IMR-90 (cell line): Measurements from ENCODE around the gene EIF4H. TPM values are rescaled to one million over a fixed set of nuclear protein-coding genes. Genes with fewer than 3 reads are reported as not detected.

Experiments used
- ATAC-seq: fragments of 200-7000 bp; cut with Tn5 transposase; 2 replicates; pipeline ENCODE4 v1.9.1; 2020; ENCODE audit warnings: low read depth, mild to moderate bottlenecking, moderate library complexity
- BruUV-seq: library from RNA; stranded (reverse); fragments of 400-500 nt; replicated peaks from 2 replicates; lab custom pipeline; 2021; lab: Mats Ljungman, UMichigan
- CTCF ChIA-PET: fragments of 300-600 bp; formaldehyde crosslinking; extraction: SDS; loops from one replicate; lab custom pipeline; 2021; ENCODE audit warnings: antibody characterized with exemption; lab: Yijun Ruan, JAX
- POLR2A ChIA-PET: fragments of 300-600 bp; sonication (Branson Sonifier 250); formaldehyde crosslinking; loops from one replicate; lab custom pipeline; 2022; ENCODE audit warnings: antibody characterized with exemption; ENCODE audit not compliant: unreplicated experiment; lab: Charles Lee
- DNase-seq: peaks from one replicate; pipeline ENCODE4 v3.0.0; 2013
- H2AFZ ChIP-seq: replicated peaks from 2 replicates; pipeline ENCODE3; 2013; ENCODE audit warnings: low read length, mild to moderate bottlenecking; ENCODE audit not compliant: poor library complexity
- H2AK5ac ChIP-seq: 2 replicates; pipeline ENCODE4 v1.6.1; 2013; ENCODE audit warnings: low read depth, low read length, inconsistent platforms
- H2AK9ac ChIP-seq: replicated peaks from 2 replicates; pipeline ENCODE3; 2013; ENCODE audit warnings: mild to moderate bottlenecking, low read depth, low read length, moderate library complexity; ENCODE audit not compliant: poor library complexity
- H2BK120ac ChIP-seq: 2 replicates; pipeline ENCODE4 v1.6.1; 2013; ENCODE audit warnings: low read depth, low read length, inconsistent platforms
- H2BK15ac ChIP-seq: 3 replicates; pipeline ENCODE4 v1.6.1; 2013; ENCODE audit warnings: low read depth, low read length, inconsistent platforms
- H2BK20ac ChIP-seq: 2 replicates; pipeline ENCODE4 v1.6.1; 2013; ENCODE audit warnings: low read depth, mild to moderate bottlenecking, inconsistent platforms, low read length, moderate library complexity
- H2BK5ac ChIP-seq: 2 replicates; pipeline ENCODE4 v1.6.1; 2013; ENCODE audit warnings: mild to moderate bottlenecking, low read depth, low read length, inconsistent platforms; ENCODE audit not compliant: poor library complexity, severe bottlenecking
- H3K14ac ChIP-seq: replicated peaks from 2 replicates; pipeline ENCODE4 v1.6.1; 2013; ENCODE audit warnings: low read depth, low read length, inconsistent platforms
- H3K18ac ChIP-seq: 2 replicates; pipeline ENCODE4 v1.6.1; 2013; ENCODE audit warnings: low read depth, low read length, control low read depth
- H3K23ac ChIP-seq: 2 replicates; pipeline ENCODE4 v1.6.1; 2013; ENCODE audit warnings: low read depth, low read length, inconsistent platforms
- H3K27ac ChIP-seq: 2 replicates; pipeline ENCODE4 v1.5.1; 2013; ENCODE audit warnings: mild to moderate bottlenecking, control low read depth, low read length; ENCODE audit not compliant: insufficient read depth
- H3K27me3 ChIP-seq: 2 replicates; pipeline ENCODE4 v1.6.1; 2013; ENCODE audit warnings: low read length; ENCODE audit not compliant: control insufficient read depth, insufficient read depth
- H3K36me3 ChIP-seq: 2 replicates; pipeline ENCODE4 v1.6.1; 2013; ENCODE audit warnings: low read length, mixed read lengths; ENCODE audit not compliant: control insufficient read depth, insufficient read depth
- H3K4ac ChIP-seq: 2 replicates; pipeline ENCODE4 v1.6.1; 2013; ENCODE audit warnings: low read depth, low read length, inconsistent platforms
- H3K4me1 ChIP-seq: 2 replicates; pipeline ENCODE4 v1.6.1; 2013; ENCODE audit warnings: low read length, mixed read lengths; ENCODE audit not compliant: control insufficient read depth, insufficient read depth
- H3K4me2 ChIP-seq: 2 replicates; pipeline ENCODE4 v1.6.1; 2013; ENCODE audit warnings: low read depth, mild to moderate bottlenecking, control low read depth, low read length, moderate library complexity
- H3K4me3 ChIP-seq: 2 replicates; pipeline ENCODE4 v1.5.1; 2013; ENCODE audit warnings: low read depth, mild to moderate bottlenecking, control low read depth, low read length, moderate library complexity; ENCODE audit not compliant: insufficient read depth
- H3K56ac ChIP-seq: 2 replicates; pipeline ENCODE4 v1.6.1; 2013; ENCODE audit warnings: low read length, inconsistent platforms; ENCODE audit not compliant: insufficient read depth; ENCODE audit errors: extremely low read depth
- H3K79me1 ChIP-seq, 2 experiments: 2 replicates each; pipeline ENCODE4 v1.6.1; 2013; ENCODE audit warnings: low read length in 2 of 2, inconsistent platforms in 1 of 2, low read depth in 1 of 2
- H3K9ac ChIP-seq: 2 replicates; pipeline ENCODE4 v1.6.1; 2013; ENCODE audit warnings: low read depth, low read length, control low read depth
- H3K9me1 ChIP-seq: 2 replicates; pipeline ENCODE4 v1.6.1; 2013; ENCODE audit warnings: low read length, inconsistent platforms; ENCODE audit not compliant: insufficient read depth
- H3K9me3 ChIP-seq: 2 replicates; pipeline ENCODE4 v1.6.1; 2013; ENCODE audit warnings: low read length; ENCODE audit not compliant: control insufficient read depth, insufficient read depth
- H4K20me1 ChIP-seq: 2 replicates; pipeline ENCODE4 v1.6.1; 2013; ENCODE audit warnings: low read length, inconsistent platforms; ENCODE audit not compliant: insufficient read depth
- H4K5ac ChIP-seq: 2 replicates; pipeline ENCODE4 v1.6.1; 2013; ENCODE audit warnings: mild to moderate bottlenecking, low read depth, low read length, control low read depth
- H4K8ac ChIP-seq, 2 experiments: 2 replicates each; pipeline ENCODE4 v1.6.1; 2013; ENCODE audit warnings: low read depth in 2 of 2, low read length in 2 of 2, control low read depth in 1 of 2, inconsistent platforms in 1 of 2
- H4K91ac ChIP-seq: 2 replicates; pipeline ENCODE4 v1.6.1; 2013; ENCODE audit warnings: low read depth, low read length, inconsistent platforms; ENCODE audit not compliant: insufficient read depth
- CEBPB ChIP-seq: IDR thresholded peaks from 2 replicates; pipeline ENCODE4 v1.6.1; 2012; ENCODE audit warnings: low read depth, low read length, improper control_type of control experiment
- CHD1 ChIP-seq: IDR thresholded peaks from 2 replicates; pipeline ENCODE4 v1.6.1; 2012; ENCODE audit warnings: low read depth, low read length, improper control_type of control experiment
- MAFK ChIP-seq: IDR thresholded peaks from 2 replicates; pipeline ENCODE4 v1.6.1; 2012; ENCODE audit warnings: low read depth, low read length, improper control_type of control experiment
- MAZ ChIP-seq: IDR thresholded peaks from 2 replicates; pipeline ENCODE4 v1.6.1; 2012; ENCODE audit warnings: low read depth, mild to moderate bottlenecking, low read length, improper control_type of control experiment, moderate library complexity, borderline replicate concordance
- MXI1 ChIP-seq: IDR thresholded peaks from 2 replicates; pipeline ENCODE4 v1.6.1; 2012; ENCODE audit warnings: low read depth, mild to moderate bottlenecking, low read length, moderate library complexity, borderline replicate concordance
- NFE2L2 ChIP-seq: fragments of 150-350 bp; IDR thresholded peaks from 2 replicates; pipeline ENCODE4 v1.6.1; 2016; ENCODE audit warnings: low read depth, mild to moderate bottlenecking, low read length
- RCOR1 ChIP-seq: IDR thresholded peaks from 2 replicates; pipeline ENCODE4 v1.6.1; 2012; ENCODE audit warnings: mild to moderate bottlenecking, low read length, improper control_type of control experiment; ENCODE audit not compliant: insufficient replicate concordance
- RFX5 ChIP-seq: IDR thresholded peaks from 2 replicates; pipeline ENCODE4 v1.8.0; 2012; ENCODE audit warnings: low read depth, mild to moderate bottlenecking, low read length, moderate library complexity
- WGBS, 2 experiments: methylation state at CpG; one replicate each; pipeline versions ENCODE4 v1.1.5 to v1.1.7; 2013; ENCODE audit warnings: missing lambda C conversion rate in 2 of 2; ENCODE audit not compliant: insufficient read length in 1 of 2; ENCODE audit errors: extremely low coverage in 2 of 2; 5-methylcytosine and 5-hydroxymethylcytosine counted together
- dilution Hi-C: fragments of 300-500 bp; cut with HindIII; formaldehyde crosslinking; loops from one replicate; pipeline ENCODE4 v1.14.3; 2018; ENCODE audit warnings: low sequenced_read_pairs; ENCODE audit not compliant: unreplicated experiment
- in situ Hi-C: fragments of 300-500 bp; cut with MboI; formaldehyde crosslinking; loops from 3 replicates; pipeline ENCODE4 v1.14.3; 2019; ENCODE audit warnings: low sequenced_read_pairs, inconsistent platforms, mixed read lengths
- intact Hi-C: fragments of 100-400 bp; cut with micrococcal nuclease; formaldehyde crosslinking; loops from 2 replicates; pipeline ENCODE4 v1.10.0; 2022
- polyA plus RNA-seq, 3 experiments: library from polyadenylated mRNA; depleted of rRNA; stranded (reverse); fragments of >200 nt; gene quantifications; 2 replicates each; pipeline ENCODE4 v1.2.3, GENCODE V29; 2012; ENCODE audit warnings: low replicate concordance in 1 of 3
- total RNA-seq: library from RNA; depleted of rRNA; stranded (reverse); fragments of >200 nt; gene quantifications from 2 replicates; pipeline ENCODE4 v1.2.3, GENCODE V29; 2012
- TF ChIP-seq, protein P1 (sequence below): conservative IDR thresholded peaks from 2 replicates; pipeline ENCODE4 v1.5.1; 2012; ENCODE audit warnings: mild to moderate bottlenecking, low read depth, low read length, improper control_type of control experiment

Gene EIF4H
- total and polyA plus RNA-seq, 2 of the 4 experiments (the other 2 are of a cell fraction) = 241 to 321 TPM

DNA sequence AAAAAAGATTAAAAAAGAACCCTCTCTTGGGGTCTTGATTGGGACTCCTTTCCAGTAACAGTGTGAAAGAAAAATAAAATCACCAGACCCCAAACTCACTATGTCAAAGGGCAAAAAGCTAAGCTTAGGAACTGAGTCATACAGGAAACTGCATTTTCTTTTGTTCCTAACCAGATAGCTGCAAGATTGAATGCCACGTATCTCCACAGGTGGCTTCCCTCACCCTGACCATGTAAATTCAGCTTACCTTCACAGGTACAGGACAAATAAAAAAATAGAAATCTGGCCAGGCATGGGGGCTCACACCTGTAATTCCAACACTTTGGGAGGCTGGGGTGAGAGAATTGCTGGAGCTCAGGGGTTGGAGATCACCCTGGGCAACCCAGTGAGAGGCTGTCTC, 32.5 kb upstream of the EIF4H start:
- Histone ChIP-seq H3K9ac (no peak overlapping the region), H4K91ac (no peak overlapping the region), H2BK5ac (no peak overlapping the region), H4K8ac (no peak overlapping the region), H2BK15ac (no peak overlapping the region), H3K27me3 (no peaks in the 10 kb centered on the region), H2BK20ac (no peak overlapping the region), H3K4me3 (no peak overlapping the region), H4K5ac (no peak overlapping the region), H2AK9ac (no peak overlapping the region), H3K4me2 (no peak overlapping the region), H3K9me3 (peaks cover 6% of the 10 kb centered on the region), H3K14ac (no peak overlapping the region), H3K79me1 (no peaks in the 10 kb centered on the region), H3K4ac (no peak overlapping the region), H3K9me1 (0 out of 2 replicates have a peak, but pooled peaks cover 2% of the 10 kb centered on the region), H3K56ac (no peak overlapping the region), H2AFZ (no peak overlapping the region), H3K18ac (no peak overlapping the region), H4K20me1 (no peaks in the 10 kb centered on the region), H3K36me3 (no peaks in the 10 kb centered on the region), H2AK5ac (peak overlapping the region; percentile 59; the same call in 1 of the 2 replicates), H3K27ac (no peak overlapping the region), H2BK120ac (0 out of 2 replicates have a peak overlapping the region, but pooled peaks have one; percentile 15), H3K4me1 (peaks cover 3% of the 10 kb centered on the region; the same call in 1 of the 2 replicates), H3K23ac (no peak overlapping the region)
- ChIA-PET POLR2A (no interaction called here), CTCF (interaction anchor here (0.6 to 1.2 kb wide), 3 partner anchors 10 to 147 kb away, joined by 3 to 4 read pairs (median 4); partner anchors contain the start of gene CLIP2)
- DNase-seq (no peak), ATAC-seq (no peak)
- BruUV-seq = no TSS peak
- WGBS, 2 experiments = no CpG with 5 or more reads among the region's 1 CpG
- dilution Hi-C loops (no loop called here), in situ Hi-C loops (no loop called here), intact Hi-C loops (no loop called here)
- TF ChIP-seq MXI1 (no peak), RFX5 (no peak), CEBPB (no peak), NFE2L2 (no peak), MAFK (no peak), CHD1 (no peak), MAZ (no peak), RCOR1 (no peak)
- TF ChIP-seq, protein P1, sequence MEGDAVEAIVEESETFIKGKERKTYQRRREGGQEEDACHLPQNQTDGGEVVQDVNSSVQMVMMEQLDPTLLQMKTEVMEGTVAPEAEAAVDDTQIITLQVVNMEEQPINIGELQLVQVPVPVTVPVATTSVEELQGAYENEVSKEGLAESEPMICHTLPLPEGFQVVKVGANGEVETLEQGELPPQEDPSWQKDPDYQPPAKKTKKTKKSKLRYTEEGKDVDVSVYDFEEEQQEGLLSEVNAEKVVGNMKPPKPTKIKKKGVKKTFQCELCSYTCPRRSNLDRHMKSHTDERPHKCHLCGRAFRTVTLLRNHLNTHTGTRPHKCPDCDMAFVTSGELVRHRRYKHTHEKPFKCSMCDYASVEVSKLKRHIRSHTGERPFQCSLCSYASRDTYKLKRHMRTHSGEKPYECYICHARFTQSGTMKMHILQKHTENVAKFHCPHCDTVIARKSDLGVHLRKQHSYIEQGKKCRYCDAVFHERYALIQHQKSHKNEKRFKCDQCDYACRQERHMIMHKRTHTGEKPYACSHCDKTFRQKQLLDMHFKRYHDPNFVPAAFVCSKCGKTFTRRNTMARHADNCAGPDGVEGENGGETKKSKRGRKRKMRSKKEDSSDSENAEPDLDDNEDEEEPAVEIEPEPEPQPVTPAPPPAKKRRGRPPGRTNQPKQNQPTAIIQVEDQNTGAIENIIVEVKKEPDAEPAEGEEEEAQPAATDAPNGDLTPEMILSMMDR = no peak
